Rectal smooth muscle tissue (tissue), 1 donor: ENCODE data around the gene SCAP.
"Not testable (repeated sequence)": the region's sequence is repeated elsewhere in the genome, so short reads cannot be mapped to it uniquely, and the experiment has no call there.

Source experiments
- H3K27ac ChIP-seq: one replicate; pipeline ENCODE4 v1.7.0; 2013; ENCODE audit warnings: low read depth, low read length, inconsistent platforms
- H3K27me3 ChIP-seq: one replicate; pipeline ENCODE4 v1.7.0; 2013; ENCODE audit warnings: low read length; ENCODE audit not compliant: control insufficient read depth, insufficient read depth
- H3K36me3 ChIP-seq: one replicate; pipeline ENCODE4 v1.7.0; 2013; ENCODE audit warnings: low read length; ENCODE audit not compliant: control insufficient read depth, insufficient read depth
- H3K4me1 ChIP-seq: one replicate; pipeline ENCODE4 v1.7.0; 2013; ENCODE audit warnings: low read length; ENCODE audit not compliant: control insufficient read depth, insufficient read depth
- H3K4me3 ChIP-seq: one replicate; pipeline ENCODE4 v1.7.0; 2013; ENCODE audit warnings: low read length
- H3K9ac ChIP-seq: one replicate; pipeline ENCODE4 v1.7.0; 2013; ENCODE audit warnings: low read length

SCAP gene

GRCh38 chr3:47370887-47371697, 104.6 kb downstream of the SCAP start:
- Histone ChIP-seq H3K4me3 (no peak overlapping the region), H3K9ac (no peak overlapping the region), H3K36me3 (no peaks in the 10 kb centered on the region), H3K4me1 (no peaks in the 10 kb centered on the region), H3K27me3 (no peaks in the 10 kb centered on the region), H3K27ac (no peak overlapping the region)

- not testable (repeated sequence) for H3K9ac ChIP-seq, H3K36me3 ChIP-seq, H3K4me1 ChIP-seq, H3K4me3 ChIP-seq, H3K27ac ChIP-seq, H3K27me3 ChIP-seq
Observed at GRCh38 chr3:47370020-47370419, 105.7 kb downstream of the SCAP start.

GRCh38 chr3:47367631-47368030, 108.1 kb downstream of the SCAP start:
- Histone ChIP-seq H3K9ac (no peak overlapping the region), H3K36me3 (no peaks in the 10 kb centered on the region), H3K27me3 (no peaks in the 10 kb centered on the region), H3K27ac (no peak overlapping the region), H3K4me3 (no peak overlapping the region), H3K4me1 (no peaks in the 10 kb centered on the region)

GRCh38 chr3:47366833-47367232, 108.9 kb downstream of the SCAP start:
- no peaks in the 10 kb centered on the region for H3K27me3 ChIP-seq
- no peak overlapping the region for H3K27ac ChIP-seq
- no peaks in the 10 kb centered on the region for H3K4me1 ChIP-seq
- H3K36me3 ChIP-seq: no peaks in the 10 kb centered on the region
- no peak overlapping the region for H3K4me3 ChIP-seq
- H3K9ac ChIP-seq: no peak overlapping the region

GRCh38 chr3:47365213-47366153, 110.3 kb downstream of the SCAP start:
- H3K9ac ChIP-seq: no peak overlapping the region
- no peaks in the 10 kb centered on the region for H3K36me3 ChIP-seq
- H3K27ac ChIP-seq: no peak overlapping the region
- no peaks in the 10 kb centered on the region for H3K27me3 ChIP-seq
- no peak overlapping the region for H3K4me3 ChIP-seq
- H3K4me1 ChIP-seq: no peaks in the 10 kb centered on the region
